HepG2 (cell line): ENCODE data around the gene NAV2. TPM values are rescaled to one million over a fixed set of nuclear protein-coding genes. Genes with fewer than 3 reads are reported as not detected.

ENCODE experiments used
- ATAC-seq: fragments of 200-7000 bp; cut with Tn5 transposase; 3 replicates; pipeline ENCODE4 v1.9.1; 2020; ENCODE audit warnings: mild to moderate bottlenecking, moderate library complexity
- BruUV-seq: library from RNA; stranded (reverse); fragments of 400-500 nt; replicated peaks from 2 replicates; lab custom pipeline; 2021; lab: Mats Ljungman, UMichigan
- CTCF ChIA-PET: fragments of 300-600 bp; formaldehyde crosslinking; extraction: SDS; loops from one replicate; lab custom pipeline; 2021; ENCODE audit warnings: low total read pairs, inconsistent platforms, low intra/inter-chr PET ratio; lab: Yijun Ruan, JAX
- POLR2A ChIA-PET: fragments of 350-600 bp; sonication (Branson Sonifier 250); formaldehyde crosslinking; loops from one replicate; lab custom pipeline; 2020; ENCODE audit warnings: antibody characterized with exemption, inconsistent platforms; lab: Yijun Ruan, JAX
- DNase-seq: peaks from one replicate; pipeline ENCODE4 v3.0.0-alpha.2; 2015; ENCODE audit warnings: low spot score
- FAIRE-seq: peaks from 3 replicates; lab custom pipeline; 2011; peaks lifted over from hg19 to GRCh38; lab: Jason Lieb, UNC
- H2AFZ ChIP-seq: one replicate; pipeline ENCODE4 v1.6.1; 2011; ENCODE audit warnings: low read length, inconsistent platforms
- H3K27ac ChIP-seq: fragments of 300-600 bp; 3 replicates; pipeline ENCODE4 v1.8.0; 2011; ENCODE audit warnings: mixed run types, mild to moderate bottlenecking, mixed read lengths, low read length, inconsistent platforms; ENCODE audit not compliant: insufficient read depth; ENCODE audit errors: extremely low read length
- H3K27me3 ChIP-seq, 2 experiments: fragments of 200-600 bp in 1 of 2; 2 replicates in 1 of 2; 3 replicates in 1 of 2; pipeline versions ENCODE4 v1.6.0 to v1.8.0; 2011; ENCODE audit warnings: low read length in 2 of 2, mild to moderate bottlenecking in 2 of 2, moderate library complexity in 2 of 2, inconsistent platforms in 1 of 2; ENCODE audit not compliant: insufficient read depth in 2 of 2, control insufficient read depth in 1 of 2
- H3K36me3 ChIP-seq, 2 experiments: fragments of 200-600 bp in 1 of 2; replicated peaks in 1 of 2; 2 replicates in 1 of 2; 3 replicates in 1 of 2; pipeline versions ENCODE4 v1.5.1 to v1.8.0; 2011; ENCODE audit warnings: low read length in 2 of 2, inconsistent platforms in 1 of 2; ENCODE audit not compliant: insufficient read depth in 2 of 2, control insufficient read depth in 1 of 2
- H3K4me1 ChIP-seq: 2 replicates; pipeline ENCODE4 v1.5.1; 2012; ENCODE audit warnings: low read length, inconsistent platforms; ENCODE audit not compliant: insufficient read depth
- H3K4me2 ChIP-seq: 2 replicates; pipeline ENCODE4 v1.6.0; 2011; ENCODE audit warnings: low read depth, low read length, inconsistent platforms
- H3K4me3 ChIP-seq, 3 experiments: fragments of 200-600 bp in 1 of 3; sonication (generic), shearing (Covaris generic) in 1 of 3; replicated peaks in 1 of 3; 2 replicates each; pipeline ENCODE4 v1.5.1; 2011 to 2016; ENCODE audit warnings: low read length in 3 of 3, inconsistent platforms in 2 of 3, low read depth in 2 of 3, mild to moderate bottlenecking in 2 of 3, control low read depth in 1 of 3, mixed read lengths in 1 of 3; ENCODE audit not compliant: insufficient read depth in 1 of 3
- H3K79me2 ChIP-seq: one replicate; pipeline ENCODE4 v1.6.1; 2011; ENCODE audit warnings: low read length, inconsistent platforms; ENCODE audit not compliant: insufficient read depth
- H3K9ac ChIP-seq: 2 replicates; pipeline ENCODE4 v1.6.0; 2011; ENCODE audit warnings: mild to moderate bottlenecking, low read depth, low read length, inconsistent platforms; ENCODE audit not compliant: insufficient read depth
- H3K9me3 ChIP-seq: 2 replicates; pipeline ENCODE4 v1.5.1; 2012; ENCODE audit warnings: mild to moderate bottlenecking, low read length
- H4K20me1 ChIP-seq: 2 replicates; pipeline ENCODE4 v1.6.0; 2011; ENCODE audit warnings: inconsistent platforms, mild to moderate bottlenecking, low read length, moderate library complexity; ENCODE audit not compliant: insufficient read depth
- KDM2A ChIP-seq: sonication (generic); formaldehyde crosslinking; IDR thresholded peaks from 2 replicates; pipeline ENCODE4 v1.4.0; 2020; ENCODE audit warnings: low read depth, missing genetic modification reagents, borderline replicate concordance
- PHF8 ChIP-seq: sonication (generic); formaldehyde crosslinking; IDR thresholded peaks from 2 replicates; pipeline ENCODE4 v1.5.0; 2020; ENCODE audit warnings: missing genetic modification reagents
- RERE ChIP-seq: IDR thresholded peaks from 2 replicates; pipeline ENCODE4 v1.6.1; 2016; ENCODE audit warnings: low read depth, missing genetic modification reagents, missing compliant biosample characterization
- YEATS4 ChIP-seq: sonication (generic); formaldehyde crosslinking; IDR thresholded peaks from 2 replicates; pipeline ENCODE4 v1.4.0; 2020; ENCODE audit warnings: missing genetic modification reagents, borderline replicate concordance
- ZNF776 ChIP-seq: sonication (generic); formaldehyde crosslinking; IDR thresholded peaks from 2 replicates; pipeline ENCODE4 v1.4.0; 2020; ENCODE audit warnings: mild to moderate bottlenecking, missing genetic modification reagents
- WGBS: methylation state at CpG from one replicate; pipeline ENCODE4 v1.1.6; 2017; ENCODE audit warnings: low lambda C conversion rate; 5-methylcytosine and 5-hydroxymethylcytosine counted together
- in situ Hi-C: cut with HindIII; loops from 2 replicates; pipeline ENCODE4 v1.10.0; 2017; ENCODE audit warnings: low pct_unique_long_range_greater_than_20kb; ENCODE audit not compliant: extremely low pct_ligation_motif_present
- intact Hi-C: fragments of 100-400 bp; cut with micrococcal nuclease; formaldehyde crosslinking; loops from one replicate; pipeline ENCODE4 v1.10.0; 2022; ENCODE audit not compliant: unreplicated experiment
- polyA plus RNA-seq, 8 experiments: library from polyadenylated mRNA; depleted of rRNA in 3 of 8; stranded (reverse) in 7 of 8; unstranded in 1 of 8; fragments of >200 nt; fragmentation: Illumina TruSeq in 4 of 8; extraction: Trizol in 4 of 8; gene quantifications; 2 replicates each; pipeline versions ENCODE4 v1.2.1 to v1.2.3, GENCODE V29; 2011 to 2016; ENCODE audit warnings: low read depth in 4 of 8, missing spikeins in 1 of 8, mixed read lengths in 1 of 8; ENCODE audit not compliant: insufficient read depth in 1 of 8
- total RNA-seq, 5 experiments: library from RNA; depleted of rRNA; stranded (reverse); fragments of >200 nt; fragmentation: Illumina TruSeq; extraction: Trizol; gene quantifications; 2 replicates each; pipeline ENCODE4 v1.2.3, GENCODE V29; 2016; ENCODE audit warnings: low read depth in 1 of 5

The NAV2 gene
- total and polyA plus RNA-seq, 2 of the 13 experiments (the other 11 are each of a cell fraction or from before 2014, with no cell fraction given), result 9.3 to 34.6 TPM

DNA sequence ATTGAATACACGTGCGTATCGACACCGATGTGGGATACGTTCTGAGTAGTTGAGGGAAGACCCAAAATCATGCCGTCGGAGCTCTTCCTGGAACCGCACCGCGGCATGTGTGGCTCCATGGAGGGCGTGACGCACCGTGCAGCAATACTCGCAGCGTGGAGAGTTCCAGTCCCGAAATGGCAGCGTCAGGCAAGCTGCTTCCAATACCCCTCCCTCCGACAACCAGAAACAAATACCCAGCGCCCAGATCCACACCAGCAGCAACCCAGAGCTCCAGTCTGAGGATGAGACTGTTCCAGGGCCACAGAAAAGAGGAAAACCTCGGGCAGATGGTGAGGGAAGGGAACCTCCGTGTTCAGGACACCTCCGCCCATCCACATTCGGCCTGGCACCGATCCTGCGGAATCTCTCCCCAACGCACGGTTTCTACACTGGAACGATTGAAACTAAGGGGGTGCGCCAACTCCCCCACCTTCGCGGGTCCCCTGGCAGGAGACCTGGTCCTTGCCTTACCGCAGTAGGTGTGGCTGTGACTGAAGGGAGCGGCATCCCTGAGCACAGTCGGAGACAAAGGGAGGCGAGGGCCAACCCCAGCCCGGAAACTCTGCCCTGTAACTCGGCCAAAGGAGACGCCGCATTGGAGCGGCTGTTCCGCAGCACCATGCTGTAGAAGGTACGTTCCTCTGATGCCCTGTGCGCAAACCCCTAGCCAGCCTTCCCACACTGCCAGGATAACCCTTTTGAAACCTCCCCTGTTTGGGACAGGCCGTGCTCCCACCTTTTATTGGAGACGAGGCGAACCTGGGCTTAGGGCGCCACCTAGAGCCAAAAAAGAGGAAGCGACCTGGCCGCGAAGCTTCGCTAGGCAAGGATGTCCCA is 419.4 kb downstream of the NAV2 start (continued):
- TF ChIP-seq ZNF776 (CRISPR knock-in tag), result 0 out of 2 replicates have a peak, but pooled peaks have one; percentile 24
- TF ChIP-seq KDM2A (CRISPR knock-in tag), result peak; percentile 28; the same call in 1 of the 2 replicates
- TF ChIP-seq PHF8 (CRISPR knock-in tag), result 0 out of 2 replicates have a peak, but pooled peaks have one; percentile 22

DNA sequence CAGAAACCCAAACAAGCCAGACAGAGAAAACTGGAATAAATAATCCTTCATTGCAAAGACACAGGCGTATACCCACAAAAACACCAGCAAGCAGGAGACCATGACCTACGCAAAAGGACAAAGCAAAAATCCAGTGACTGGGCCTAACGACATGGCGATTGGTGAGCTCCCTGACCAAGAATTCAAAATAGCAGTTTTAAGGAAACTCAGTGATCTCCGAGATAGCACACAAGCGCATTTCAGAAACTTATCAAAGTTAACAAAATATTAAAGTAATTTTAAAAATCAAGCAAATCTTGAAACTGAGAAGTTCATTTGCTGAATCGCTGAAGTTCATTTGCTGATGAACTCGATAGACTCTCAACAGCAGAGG is 420.0 kb downstream of the NAV2 start:
- H3K27ac ChIP-seq, result no peak overlapping the region
- H4K20me1 ChIP-seq, result no peaks in the 10 kb centered on the region
- peaks cover 11% of the 10 kb centered on the region; the same call in 1 of the 2 replicates for H3K4me1 ChIP-seq
- ChIA-PET POLR2A (interaction anchor here (1.4 kb wide), 1 partner anchor 179 kb away, joined by 3 read pairs; no protein-coding TSS in a partner anchor), CTCF (interaction anchor here (0.9 to 2.0 kb wide), 7 partner anchors 9 to 575 kb away, joined by 3 to 12 read pairs (median 5); no protein-coding TSS in a partner anchor)
- H3K9me3 ChIP-seq, result no peaks in the 10 kb centered on the region
- no peak for FAIRE-seq
- no TSS peak for BruUV-seq
- H3K4me3 ChIP-seq, result no peak overlapping the region
- WGBS, result 29% methylated on average over 8 of the region's 8 CpGs
- no peak for ATAC-seq
- no peaks in the 10 kb centered on the region for H3K36me3 ChIP-seq
- H3K79me2 ChIP-seq, result no peaks in the 10 kb centered on the region
- TF ChIP-seq YEATS4, result 0 out of 2 replicates have a peak, but pooled peaks have one; percentile 40
- no peak for TF ChIP-seq RERE (CRISPR knock-in tag)
- intact Hi-C loops (loop anchor here (1.0 to 5.0 kb wide), 4 partner anchors 181 to 570 kb away; no protein-coding TSS in a partner anchor), in situ Hi-C loops (loop anchor here (5.0 to 25.0 kb wide), 3 partner anchors 185 to 570 kb away; no protein-coding TSS in a partner anchor)
- peaks cover 0 to 19% of the 10 kb centered on the region in 2 experiments; a peak in 1 of 5 replicates for H3K27me3 ChIP-seq
- DNase-seq, result no peak
- peak overlapping the region; percentile 85; the same call in 1 of the 2 replicates for H3K4me2 ChIP-seq
- no peak overlapping the region for H3K9ac ChIP-seq
- H2AFZ ChIP-seq, result no peak overlapping the region
